Vagina (tissue), 2 donors: Measurements from ENCODE around the gene C11orf58. TPM values are rescaled to one million over a fixed set of nuclear protein-coding genes. Genes with fewer than 3 reads are reported as not detected.

Experiments
- DNase-seq, 2 donors: peaks; one replicate each; pipeline ENCODE4 v3.0.0-alpha.2; 2017; ENCODE audit errors: extremely low spot score in 2 of 2
- H3K27ac ChIP-seq: fragments of 200-600 bp; sonication (generic); one replicate; pipeline ENCODE4 v1.5.1; 2019
- H3K27me3 ChIP-seq: fragments of 200-600 bp; sonication (generic); one replicate; pipeline ENCODE4 v1.5.1; 2019
- H3K36me3 ChIP-seq, 2 donors: fragments of 200-600 bp; sonication (generic); one replicate each; pipeline ENCODE4 v1.5.1; 2017 to 2019
- H3K4me1 ChIP-seq: fragments of 200-600 bp; sonication (generic); one replicate; pipeline ENCODE4 v1.5.1; 2019
- H3K4me3 ChIP-seq, 2 donors: fragments of 200-600 bp; sonication (generic); 1 replicate in 1 of 2; 2 replicates in 1 of 2; pipeline ENCODE4 v1.5.1; 2016 to 2019
- H3K9me3 ChIP-seq: fragments of 200-600 bp; sonication (generic); one replicate; pipeline ENCODE4 v1.5.1; 2019
- POLR2A ChIP-seq, 2 donors: fragments of 450-650 bp; IDR thresholded peaks; one replicate each; pipeline ENCODE4 v1.6.1; 2017; ENCODE audit warnings: antibody characterized with exemption in 2 of 2, mild to moderate bottlenecking in 2 of 2, moderate library complexity in 2 of 2
- POLR2AphosphoS5 ChIP-seq, 2 donors: sonication (generic); formaldehyde crosslinking; IDR thresholded peaks; one replicate each; pipeline ENCODE4 v1.9.0; 2017; ENCODE audit warnings: antibody characterized with exemption in 2 of 2, mild to moderate bottlenecking in 2 of 2, low read depth in 1 of 2; ENCODE audit not compliant: insufficient read depth in 1 of 2
- intact Hi-C: fragments of 100-400 bp; cut with DNase I; formaldehyde crosslinking; loops from one replicate; pipeline ENCODE4 v1.15.1; 2023
- total RNA-seq: library from RNA; depleted of rRNA; stranded (reverse); fragments of >200 nt; gene quantifications from one replicate; pipeline ENCODE4 v1.2.3, GENCODE V29; 2016
- TF ChIP-seq, protein P1 (sequence below), 3 experiments: fragments of 450-650 bp in 2 of 3; fragments of 200-600 bp in 1 of 3; sonication (generic) in 1 of 3; IDR thresholded peaks; one replicate each; pipeline ENCODE4 v1.5.1; 2017 to 2019; ENCODE audit warnings: antibody characterized with exemption in 3 of 3, mild to moderate bottlenecking in 2 of 3, moderate library complexity in 2 of 3

C11orf58 gene
- total RNA-seq, 1 donor from 2014 or later: 188 TPM

DNA sequence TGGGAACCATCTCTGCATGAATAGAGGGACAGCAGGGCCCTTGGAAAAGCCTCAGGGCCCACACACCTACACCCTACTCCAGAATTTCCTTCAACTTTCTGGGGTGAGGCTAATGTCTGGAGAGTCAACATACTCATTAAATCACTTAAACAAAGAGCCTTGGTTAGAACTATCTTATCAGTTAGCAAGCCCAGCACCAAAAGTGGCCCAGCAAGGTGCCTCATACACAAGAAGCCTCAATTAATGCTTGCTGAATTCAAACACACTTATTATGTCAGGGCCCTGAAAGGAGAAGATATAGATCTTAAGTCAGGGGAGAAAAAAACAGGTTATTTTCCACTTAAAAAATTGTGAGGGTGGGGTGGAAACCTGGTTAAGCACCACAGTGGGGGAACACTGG lies 61.4 kb downstream of the C11orf58 start:
- Histone ChIP-seq H3K27ac (no peak overlapping the region), H3K36me3 (no peaks in the 10 kb centered on the region), H3K4me3 (no peak overlapping the region), H3K4me1 (no peaks in the 10 kb centered on the region), H3K27me3 (no peaks in the 10 kb centered on the region), H3K9me3 (no peaks in the 10 kb centered on the region)
- no peak for DNase-seq
- TF ChIP-seq POLR2AphosphoS5 (IDR thresholded peaks at IDR 0.05; ENCODE audit: insufficient read depth in 1 of 2, low read depth in 1 of 2) (no peak), POLR2A (IDR thresholded peaks at IDR 0.05) (no peak)
- TF ChIP-seq, protein P1, sequence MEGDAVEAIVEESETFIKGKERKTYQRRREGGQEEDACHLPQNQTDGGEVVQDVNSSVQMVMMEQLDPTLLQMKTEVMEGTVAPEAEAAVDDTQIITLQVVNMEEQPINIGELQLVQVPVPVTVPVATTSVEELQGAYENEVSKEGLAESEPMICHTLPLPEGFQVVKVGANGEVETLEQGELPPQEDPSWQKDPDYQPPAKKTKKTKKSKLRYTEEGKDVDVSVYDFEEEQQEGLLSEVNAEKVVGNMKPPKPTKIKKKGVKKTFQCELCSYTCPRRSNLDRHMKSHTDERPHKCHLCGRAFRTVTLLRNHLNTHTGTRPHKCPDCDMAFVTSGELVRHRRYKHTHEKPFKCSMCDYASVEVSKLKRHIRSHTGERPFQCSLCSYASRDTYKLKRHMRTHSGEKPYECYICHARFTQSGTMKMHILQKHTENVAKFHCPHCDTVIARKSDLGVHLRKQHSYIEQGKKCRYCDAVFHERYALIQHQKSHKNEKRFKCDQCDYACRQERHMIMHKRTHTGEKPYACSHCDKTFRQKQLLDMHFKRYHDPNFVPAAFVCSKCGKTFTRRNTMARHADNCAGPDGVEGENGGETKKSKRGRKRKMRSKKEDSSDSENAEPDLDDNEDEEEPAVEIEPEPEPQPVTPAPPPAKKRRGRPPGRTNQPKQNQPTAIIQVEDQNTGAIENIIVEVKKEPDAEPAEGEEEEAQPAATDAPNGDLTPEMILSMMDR (IDR thresholded peaks at IDR 0.05): no peak
- intact Hi-C loops: no loop called here

DNA sequence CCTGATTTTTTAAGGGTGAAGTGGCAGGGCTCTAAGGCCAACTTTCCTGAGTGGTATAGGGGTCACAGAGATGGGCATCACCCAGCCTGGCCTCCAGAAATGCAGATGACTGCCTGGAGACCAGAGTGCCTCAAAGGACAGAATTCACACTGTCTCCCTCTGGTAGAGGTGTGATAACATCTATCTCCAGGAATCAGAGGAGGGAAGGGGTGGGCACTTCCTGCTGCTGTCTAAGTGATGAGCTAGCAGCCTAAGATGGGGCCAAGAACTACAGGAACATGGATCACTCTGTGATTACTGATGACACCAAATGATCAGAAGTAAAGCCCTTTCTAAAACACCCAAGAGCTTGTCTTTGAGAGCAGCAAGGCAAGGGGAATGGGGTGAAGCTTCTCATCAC lies 61.9 kb downstream of the C11orf58 start:
- intact Hi-C loops: no loop called here
- Histone ChIP-seq H3K4me1 (no peaks in the 10 kb centered on the region), H3K4me3 (no peak overlapping the region), H3K36me3 (no peaks in the 10 kb centered on the region), H3K27ac (no peak overlapping the region), H3K9me3 (no peaks in the 10 kb centered on the region), H3K27me3 (no peaks in the 10 kb centered on the region)
- no peak for DNase-seq
- TF ChIP-seq POLR2AphosphoS5 (IDR thresholded peaks at IDR 0.05; ENCODE audit: insufficient read depth in 1 of 2, low read depth in 1 of 2): no peak
- TF ChIP-seq, protein P1 (IDR thresholded peaks at IDR 0.05): no peak
- TF ChIP-seq POLR2A (IDR thresholded peaks at IDR 0.05): no peak

DNA sequence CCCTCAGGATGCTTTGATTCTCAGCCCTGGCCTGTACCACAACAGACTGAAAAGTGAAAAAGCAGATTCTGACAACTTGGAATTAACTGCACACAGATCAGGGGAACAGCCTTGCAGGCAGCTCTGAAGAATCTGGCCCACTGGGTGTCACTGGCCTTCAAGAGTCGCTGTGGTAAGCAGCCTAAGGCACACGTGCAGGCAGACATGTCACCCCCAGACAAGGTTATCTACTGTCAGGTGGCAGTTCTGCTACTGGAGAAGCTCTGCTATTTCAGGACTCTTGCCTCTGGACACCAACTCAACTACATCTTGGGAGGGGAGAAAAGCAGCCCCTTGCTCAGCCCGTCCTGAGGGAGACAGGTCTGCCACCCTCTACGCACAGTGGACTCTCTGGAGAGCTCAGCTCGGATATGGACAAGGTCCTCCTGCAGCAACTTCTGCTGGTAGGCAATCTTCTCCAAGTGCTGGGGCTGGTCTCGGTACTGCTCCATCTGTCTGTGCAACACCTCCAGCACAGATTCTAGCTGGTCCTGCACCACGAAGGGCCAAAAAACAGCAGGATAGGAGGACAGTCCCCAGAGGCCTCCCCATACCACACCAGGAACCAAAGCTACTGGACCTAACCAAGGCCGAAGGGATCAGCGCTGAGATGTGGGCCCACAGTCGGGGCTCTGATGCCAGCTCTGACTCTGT lies 63.0 kb downstream of the C11orf58 start:
- no peak overlapping the region for H3K27ac ChIP-seq
- H3K27me3 ChIP-seq: no peaks in the 10 kb centered on the region
- H3K4me3 ChIP-seq: no peak overlapping the region
- H3K36me3 ChIP-seq: no peaks in the 10 kb centered on the region
- no peaks in the 10 kb centered on the region for H3K9me3 ChIP-seq
- no peak for DNase-seq
- intact Hi-C loops: no loop called here
- no peak for TF ChIP-seq POLR2AphosphoS5 (IDR thresholded peaks at IDR 0.05; ENCODE audit: insufficient read depth in 1 of 2, low read depth in 1 of 2)
- TF ChIP-seq POLR2A (IDR thresholded peaks at IDR 0.05): no peak
- TF ChIP-seq, protein P1 (IDR thresholded peaks at IDR 0.05): no peak
- H3K4me1 ChIP-seq: peaks cover 2% of the 10 kb centered on the region

DNA sequence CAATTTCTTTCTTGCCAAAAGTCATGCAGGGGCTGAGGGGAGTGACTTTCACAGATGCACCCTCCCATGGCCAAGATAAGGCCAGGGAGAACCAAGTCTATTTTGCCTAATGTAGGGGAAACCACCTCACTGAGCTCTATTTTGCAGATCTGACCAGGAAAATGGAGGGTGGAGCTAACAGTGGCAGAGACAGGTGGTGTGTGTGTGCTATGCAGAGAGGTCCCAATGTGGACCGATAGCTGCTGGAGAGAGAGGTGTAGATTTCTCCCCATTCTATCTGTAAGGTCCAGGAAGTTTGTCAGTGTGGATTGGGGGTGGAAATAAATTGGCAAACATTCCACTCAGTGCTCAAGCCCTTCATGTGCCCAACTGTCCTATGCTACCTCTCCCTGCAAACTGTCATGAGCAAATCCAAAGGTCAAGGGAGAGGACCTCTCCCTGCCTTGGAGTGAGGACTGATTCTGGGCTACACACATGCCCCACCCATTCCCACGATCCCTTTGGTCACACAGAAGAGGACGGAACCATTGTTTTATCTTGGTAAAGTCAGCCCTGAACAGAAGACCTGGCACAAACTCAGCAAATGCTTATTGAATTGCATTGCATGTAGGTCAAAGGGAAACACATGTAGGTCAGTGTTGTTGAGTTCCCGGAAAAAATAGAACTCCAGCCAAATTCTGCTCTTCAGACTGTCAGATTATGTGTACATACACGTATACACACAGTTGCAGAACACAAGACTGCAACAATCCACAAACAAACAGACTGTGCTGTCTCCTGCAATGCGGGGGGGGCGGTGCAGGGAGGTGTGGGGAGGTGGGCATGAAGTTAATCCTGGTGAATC lies 65.9 kb downstream of the C11orf58 start:
- Histone ChIP-seq H3K4me1 (peaks cover 9% of the 10 kb centered on the region), H3K27ac (no peak overlapping the region), H3K36me3 (no peaks in the 10 kb centered on the region), H3K9me3 (no peaks in the 10 kb centered on the region), H3K27me3 (no peaks in the 10 kb centered on the region), H3K4me3 (no peak overlapping the region)
- no peak for TF ChIP-seq POLR2AphosphoS5 (IDR thresholded peaks at IDR 0.05; ENCODE audit: insufficient read depth in 1 of 2, low read depth in 1 of 2)
- intact Hi-C loops: no loop called here
- no peak for DNase-seq

DNA sequence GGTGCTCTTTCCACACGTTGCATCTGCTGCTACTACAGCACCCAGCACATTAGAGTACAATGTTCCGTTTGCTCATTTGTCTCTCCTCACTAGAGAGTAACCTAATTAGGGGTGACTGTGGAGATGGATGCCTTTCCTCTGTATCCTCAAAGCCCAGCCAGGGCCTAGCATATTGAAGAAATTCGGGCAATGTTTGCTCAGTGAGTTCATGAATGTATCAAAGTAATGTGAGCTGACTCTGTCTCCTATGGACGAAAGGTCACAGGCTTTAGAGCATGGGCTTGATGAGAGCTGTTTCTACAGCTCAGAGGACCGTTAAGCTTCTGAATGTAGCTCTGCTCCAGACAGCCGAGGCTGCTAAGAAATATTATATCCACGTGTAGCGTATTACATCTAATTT lies 67.5 kb downstream of the C11orf58 start:
- intact Hi-C loops: no loop called here
- Histone ChIP-seq H3K36me3 (no peaks in the 10 kb centered on the region), H3K27me3 (no peaks in the 10 kb centered on the region), H3K27ac (no peak overlapping the region), H3K4me3 (no peak overlapping the region), H3K9me3 (no peaks in the 10 kb centered on the region), H3K4me1 (peaks cover 13% of the 10 kb centered on the region)
- TF ChIP-seq POLR2A (IDR thresholded peaks at IDR 0.05) (no peak), POLR2AphosphoS5 (IDR thresholded peaks at IDR 0.05; ENCODE audit: insufficient read depth in 1 of 2, low read depth in 1 of 2) (no peak)
- TF ChIP-seq, protein P1 (IDR thresholded peaks at IDR 0.05): no peak
- DNase-seq: no peak
